ENCODE measurements around the gene BCAS1. TPM values are rescaled to one million over a fixed set of nuclear protein-coding genes. Genes with fewer than 3 reads are reported as not detected.

The BCAS1 gene
- total RNA-seq, 1 donor from 2014 or later: not detected

- no peaks in the 10 kb centered on the region for H3K27me3 Mint-ChIP-seq (ENCODE audit: low read depth)
- H3K4me1 Mint-ChIP-seq (ENCODE audit: low read depth): peaks cover 18% of the 10 kb centered on the region
- H3K27ac Mint-ChIP-seq (ENCODE audit: unreplicated experiment): no peak overlapping the region
- peaks cover 1% of the 10 kb centered on the region for H3K36me3 Mint-ChIP-seq (ENCODE audit: low read depth)
- no peak for TF ChIP-seq CTCF (IDR thresholded peaks at IDR 0.05)
- no peak for DNase-seq (ENCODE audit: low spot score)
- no peak overlapping the region for H3K4me3 Mint-ChIP-seq (ENCODE audit: unreplicated experiment)
- peaks cover 9% of the 10 kb centered on the region for H3K9me3 Mint-ChIP-seq (ENCODE audit: low read depth)
These were observed 23.3 kb downstream of the BCAS1 start for GRCh38 chr20:54047048-54047447.

- no peak for DNase-seq (ENCODE audit: low spot score)
- no peaks in the 10 kb centered on the region for H3K36me3 Mint-ChIP-seq (ENCODE audit: low read depth)
These were observed 26.2 kb downstream of the BCAS1 start for GRCh38 chr20:54044156-54044555.

GRCh38 chr20:54043076-54043967 lies 27.1 kb downstream of the BCAS1 start:
- no peak for DNase-seq (ENCODE audit: low spot score)
- H3K4me3 Mint-ChIP-seq (ENCODE audit: unreplicated experiment): no peak overlapping the region
- TF ChIP-seq CTCF (IDR thresholded peaks at IDR 0.05): no peak
- peaks cover 2% of the 10 kb centered on the region for H3K27me3 Mint-ChIP-seq (ENCODE audit: low read depth)
- H3K4me1 Mint-ChIP-seq (ENCODE audit: low read depth): peaks cover 12% of the 10 kb centered on the region
- no peaks in the 10 kb centered on the region for H3K36me3 Mint-ChIP-seq (ENCODE audit: low read depth)
- H3K27ac Mint-ChIP-seq (ENCODE audit: unreplicated experiment): no peak overlapping the region
- peaks cover 2% of the 10 kb centered on the region for H3K9me3 Mint-ChIP-seq (ENCODE audit: low read depth)

More at GRCh38 chr20:54044156-54044555, 26.2 kb downstream of the BCAS1 start:
- no peak for TF ChIP-seq CTCF (IDR thresholded peaks at IDR 0.05)
- Mint-ChIP-seq H3K27me3 (ENCODE audit: low read depth) (peaks cover 2% of the 10 kb centered on the region), H3K4me3 (ENCODE audit: unreplicated experiment) (no peak overlapping the region), H3K9me3 (ENCODE audit: low read depth) (peaks cover 2% of the 10 kb centered on the region), H3K27ac (ENCODE audit: unreplicated experiment) (no peak overlapping the region), H3K4me1 (ENCODE audit: low read depth) (peaks cover 18% of the 10 kb centered on the region)

- H3K36me3 Mint-ChIP-seq (ENCODE audit: low read depth): no peaks in the 10 kb centered on the region
- H3K27ac Mint-ChIP-seq (ENCODE audit: unreplicated experiment): peak overlapping the region; percentile 58
- TF ChIP-seq CTCF (IDR thresholded peaks at IDR 0.05): no peak
- peaks cover 2% of the 10 kb centered on the region for H3K9me3 Mint-ChIP-seq (ENCODE audit: low read depth)
- DNase-seq (ENCODE audit: low spot score): no peak
- no peak overlapping the region for H3K4me3 Mint-ChIP-seq (ENCODE audit: unreplicated experiment)
- H3K4me1 Mint-ChIP-seq (ENCODE audit: low read depth): peaks cover 9% of the 10 kb centered on the region
- peaks cover 5% of the 10 kb centered on the region for H3K27me3 Mint-ChIP-seq (ENCODE audit: low read depth)
These were observed 28.4 kb downstream of the BCAS1 start for GRCh38 chr20:54042021-54042420.

GRCh38 chr20:54041336-54041735 lies 29.1 kb downstream of the BCAS1 start:
- DNase-seq (ENCODE audit: low spot score): no peak
- H3K4me3 Mint-ChIP-seq (ENCODE audit: unreplicated experiment): no peak overlapping the region
- H3K27me3 Mint-ChIP-seq (ENCODE audit: low read depth): peaks cover 5% of the 10 kb centered on the region
- H3K4me1 Mint-ChIP-seq (ENCODE audit: low read depth): peaks cover 9% of the 10 kb centered on the region
- H3K36me3 Mint-ChIP-seq (ENCODE audit: low read depth): no peaks in the 10 kb centered on the region
- TF ChIP-seq CTCF (IDR thresholded peaks at IDR 0.05): no peak
- H3K9me3 Mint-ChIP-seq (ENCODE audit: low read depth): peaks cover 2% of the 10 kb centered on the region
- no peak overlapping the region for H3K27ac Mint-ChIP-seq (ENCODE audit: unreplicated experiment)
